ENCODE measurements around the gene ICAM4. TPM values are rescaled to one million over a fixed set of nuclear protein-coding genes. Genes with fewer than 3 reads are reported as not detected.

ICAM4 gene
- total RNA-seq, 1 donor from 2014 or later = not detected

DNA sequence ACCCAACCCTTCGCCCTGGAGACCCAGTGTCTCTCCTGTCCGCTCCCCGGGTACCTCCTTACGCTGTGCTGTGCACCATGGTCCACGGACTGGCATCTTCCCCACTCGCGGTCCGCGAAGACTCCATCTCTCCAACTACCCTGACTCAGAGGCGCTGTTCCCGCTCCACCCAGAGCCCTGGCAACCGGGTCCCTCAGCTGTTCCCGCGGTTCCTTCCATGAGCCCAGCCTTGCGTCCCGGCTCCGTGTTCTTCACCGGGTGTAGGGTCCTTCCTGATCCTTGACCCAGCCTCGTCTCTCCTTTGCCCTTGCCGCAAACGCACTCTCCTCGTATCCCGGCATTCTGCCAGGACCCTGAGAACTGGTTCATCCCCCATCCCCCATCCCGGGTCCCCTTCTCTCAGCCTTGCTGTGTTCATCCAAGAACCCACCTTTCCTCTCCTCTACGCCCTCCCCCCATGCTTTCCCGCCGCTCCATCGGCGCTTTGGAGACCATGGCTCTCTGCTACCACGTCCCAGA lies 3.7 kb downstream of the ICAM4 start:
- no peak overlapping the region for H2AFZ ChIP-seq (replicated peaks)
- H3K9me3 ChIP-seq (ENCODE audit: low read depth) = no peaks in the 10 kb centered on the region
- peak; percentile 40 for DNase-seq (ENCODE audit: low spot score)
- no peaks in the 10 kb centered on the region for H3K36me3 ChIP-seq
- H3F3A ChIP-seq (ENCODE audit: low read depth) = peaks cover 73% of the 10 kb centered on the region
- peak overlapping the region; percentile 75 for H3K4me2 ChIP-seq
- Mint-ChIP-seq H3K36me3 (no peaks in the 10 kb centered on the region), H3K4me3 (peak overlapping the region; percentile 83), H3K4me1 (peaks cover 24% of the 10 kb centered on the region), H3K27me3 (ENCODE audit: insufficient read depth, low read depth) (peaks cover 90% of the 10 kb centered on the region), H3K9me3 (peaks cover 3% of the 10 kb centered on the region), H3K27ac (no peak overlapping the region)
- peaks cover 100% of the 10 kb centered on the region for H3K27me3 ChIP-seq
- peaks cover 63% of the 10 kb centered on the region for H4K20me1 ChIP-seq (ENCODE audit: low read depth)
- peak overlapping the region; percentile 39 for H3K4me3 ChIP-seq
- H3K27ac ChIP-seq = no peak overlapping the region
- no peak overlapping the region for H3K9ac ChIP-seq
- H3K79me2 ChIP-seq (ENCODE audit: low read depth) = no peaks in the 10 kb centered on the region
- TF ChIP-seq, protein P1, sequence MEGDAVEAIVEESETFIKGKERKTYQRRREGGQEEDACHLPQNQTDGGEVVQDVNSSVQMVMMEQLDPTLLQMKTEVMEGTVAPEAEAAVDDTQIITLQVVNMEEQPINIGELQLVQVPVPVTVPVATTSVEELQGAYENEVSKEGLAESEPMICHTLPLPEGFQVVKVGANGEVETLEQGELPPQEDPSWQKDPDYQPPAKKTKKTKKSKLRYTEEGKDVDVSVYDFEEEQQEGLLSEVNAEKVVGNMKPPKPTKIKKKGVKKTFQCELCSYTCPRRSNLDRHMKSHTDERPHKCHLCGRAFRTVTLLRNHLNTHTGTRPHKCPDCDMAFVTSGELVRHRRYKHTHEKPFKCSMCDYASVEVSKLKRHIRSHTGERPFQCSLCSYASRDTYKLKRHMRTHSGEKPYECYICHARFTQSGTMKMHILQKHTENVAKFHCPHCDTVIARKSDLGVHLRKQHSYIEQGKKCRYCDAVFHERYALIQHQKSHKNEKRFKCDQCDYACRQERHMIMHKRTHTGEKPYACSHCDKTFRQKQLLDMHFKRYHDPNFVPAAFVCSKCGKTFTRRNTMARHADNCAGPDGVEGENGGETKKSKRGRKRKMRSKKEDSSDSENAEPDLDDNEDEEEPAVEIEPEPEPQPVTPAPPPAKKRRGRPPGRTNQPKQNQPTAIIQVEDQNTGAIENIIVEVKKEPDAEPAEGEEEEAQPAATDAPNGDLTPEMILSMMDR (IDR thresholded peaks at IDR 0.05) = no peak
- TF ChIP-seq EZH2phosphoT487 (IDR thresholded peaks at IDR 0.05) (peak; percentile 16), EZH2 (IDR thresholded peaks at IDR 0.05) (peak; percentile 76)
- peaks cover 14% of the 10 kb centered on the region for H3K4me1 ChIP-seq

DNA sequence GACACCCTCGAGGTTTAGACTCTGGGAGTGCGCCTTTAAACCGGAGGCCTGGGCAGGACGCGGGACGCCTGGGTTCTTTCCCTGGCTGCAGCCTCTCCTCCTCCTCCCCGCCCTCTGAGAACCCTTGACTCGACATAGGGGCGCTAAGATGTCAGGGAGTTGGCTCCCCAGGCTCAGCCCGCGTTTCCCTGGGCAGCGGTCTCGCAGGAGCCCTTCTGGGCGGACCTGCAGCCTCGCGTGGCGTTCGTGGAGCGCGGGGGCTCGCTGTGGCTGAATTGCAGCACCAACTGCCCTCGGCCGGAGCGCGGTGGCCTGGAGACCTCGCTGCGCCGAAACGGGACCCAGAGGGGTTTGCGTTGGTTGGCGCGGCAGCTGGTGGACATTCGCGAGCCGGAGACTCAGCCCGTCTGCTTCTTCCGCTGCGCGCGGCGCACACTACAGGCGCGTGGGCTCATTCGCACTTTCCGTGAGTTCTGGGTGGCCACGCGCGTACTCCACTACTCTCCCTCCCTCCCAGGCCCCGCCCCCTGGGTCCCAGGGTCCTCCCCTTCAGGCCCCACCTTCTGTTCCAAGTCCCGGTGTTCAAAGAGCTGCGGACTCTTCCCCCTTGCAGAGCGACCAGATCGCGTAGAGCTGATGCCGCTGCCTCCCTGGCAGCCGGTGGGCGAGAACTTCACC lies 4.3 kb downstream of the ICAM4 start:
- peaks cover 3% of the 10 kb centered on the region for H3K9me3 Mint-ChIP-seq
- Histone ChIP-seq H3K4me3 (peak overlapping the region; percentile 39), H4K20me1 (ENCODE audit: low read depth) (peaks cover 69% of the 10 kb centered on the region), H3K36me3 (no peaks in the 10 kb centered on the region), H3K4me2 (peak overlapping the region; percentile 75), H3K27ac (no peak overlapping the region), H3K79me2 (ENCODE audit: low read depth) (no peaks in the 10 kb centered on the region), H3F3A (ENCODE audit: low read depth) (peaks cover 76% of the 10 kb centered on the region), H3K9me3 (ENCODE audit: low read depth) (no peaks in the 10 kb centered on the region), H3K27me3 (peaks cover 100% of the 10 kb centered on the region), H3K9ac (no peak overlapping the region), H3K4me1 (peaks cover 14% of the 10 kb centered on the region), H2AFZ (replicated peaks) (peak overlapping the region; percentile 68)
- H3K27ac Mint-ChIP-seq = no peak overlapping the region
- peak overlapping the region; percentile 83 for H3K4me3 Mint-ChIP-seq
- peak; percentile 65 for DNase-seq (ENCODE audit: low spot score)
- TF ChIP-seq EZH2phosphoT487 (IDR thresholded peaks at IDR 0.05) (peak; percentile 88), EZH2 (IDR thresholded peaks at IDR 0.05) (peak; percentile 82)
- TF ChIP-seq, protein P1 (IDR thresholded peaks at IDR 0.05) = no peak
- H3K36me3 Mint-ChIP-seq = no peaks in the 10 kb centered on the region
- H3K27me3 Mint-ChIP-seq (ENCODE audit: insufficient read depth, low read depth) = peaks cover 90% of the 10 kb centered on the region
- H3K4me1 Mint-ChIP-seq = peaks cover 30% of the 10 kb centered on the region

DNA sequence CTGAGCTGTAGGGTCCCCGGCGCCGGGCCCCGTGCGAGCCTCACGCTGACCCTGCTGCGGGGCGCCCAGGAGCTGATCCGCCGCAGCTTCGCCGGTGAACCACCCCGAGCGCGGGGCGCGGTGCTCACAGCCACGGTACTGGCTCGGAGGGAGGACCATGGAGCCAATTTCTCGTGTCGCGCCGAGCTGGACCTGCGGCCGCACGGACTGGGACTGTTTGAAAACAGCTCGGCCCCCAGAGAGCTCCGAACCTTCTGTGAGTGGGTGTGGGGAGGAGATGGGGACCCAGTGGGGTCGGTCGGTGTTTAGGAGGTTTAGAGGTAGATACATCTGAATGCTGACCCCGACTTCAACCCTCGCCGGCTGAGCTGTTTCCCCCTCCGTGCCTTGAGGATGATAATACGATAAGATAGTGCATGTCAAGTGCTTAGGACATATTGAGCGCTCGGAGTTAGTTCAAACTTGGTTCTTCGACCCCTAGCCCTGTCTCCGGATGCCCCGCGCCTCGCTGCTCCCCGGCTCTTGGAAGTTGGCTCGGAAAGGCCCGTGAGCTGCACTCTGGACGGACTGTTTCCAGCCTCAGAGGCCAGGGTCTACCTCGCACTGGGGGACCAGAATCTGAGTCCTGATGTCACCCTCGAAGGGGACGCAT lies 4.9 kb downstream of the ICAM4 start:
- Histone ChIP-seq H3K4me2 (peak overlapping the region; percentile 75), H3K27ac (no peak overlapping the region), H3K4me1 (peaks cover 12% of the 10 kb centered on the region), H3K79me2 (ENCODE audit: low read depth) (no peaks in the 10 kb centered on the region), H3K27me3 (peaks cover 100% of the 10 kb centered on the region), H2AFZ (replicated peaks) (peak overlapping the region; percentile 68), H3K4me3 (peak overlapping the region; percentile 39), H3K9me3 (ENCODE audit: low read depth) (no peaks in the 10 kb centered on the region), H3K9ac (no peak overlapping the region), H4K20me1 (ENCODE audit: low read depth) (peaks cover 74% of the 10 kb centered on the region), H3K36me3 (no peaks in the 10 kb centered on the region), H3F3A (ENCODE audit: low read depth) (peaks cover 76% of the 10 kb centered on the region)
- no peak overlapping the region for H3K27ac Mint-ChIP-seq
- H3K4me1 Mint-ChIP-seq = peaks cover 31% of the 10 kb centered on the region
- peaks cover 88% of the 10 kb centered on the region for H3K27me3 Mint-ChIP-seq (ENCODE audit: insufficient read depth, low read depth)
- TF ChIP-seq EZH2 (IDR thresholded peaks at IDR 0.05) (peak; percentile 95), EZH2phosphoT487 (IDR thresholded peaks at IDR 0.05) (peak; percentile 97)
- TF ChIP-seq, protein P1 (IDR thresholded peaks at IDR 0.05) = no peak
- H3K36me3 Mint-ChIP-seq = no peaks in the 10 kb centered on the region
- H3K4me3 Mint-ChIP-seq = peak overlapping the region; percentile 81
- no peak for DNase-seq (ENCODE audit: low spot score)
- H3K9me3 Mint-ChIP-seq = peaks cover 3% of the 10 kb centered on the region

Measured in neural progenitor cell (in vitro differentiated cells).